Neural progenitor cell (in vitro differentiated cells): Measurements from ENCODE around the gene TMEM39A.

Experiments
- CTCF ChIP-seq: fragments of 200-600 bp; sonication (generic); IDR thresholded peaks from 2 replicates; pipeline ENCODE4 v1.5.1; 2017; ENCODE audit warnings: antibody characterized with exemption, mild to moderate bottlenecking
- EZH2 ChIP-seq: fragments of 200-600 bp; sonication (generic); IDR thresholded peaks from 2 replicates; pipeline ENCODE4 v1.6.1; 2017; ENCODE audit warnings: antibody characterized with exemption, mild to moderate bottlenecking, moderate library complexity
- EZH2phosphoT487 ChIP-seq: fragments of 200-600 bp; sonication (generic); IDR thresholded peaks from 2 replicates; pipeline ENCODE4 v1.6.1; 2017; ENCODE audit warnings: antibody characterized with exemption

- TF ChIP-seq CTCF: no peak
- TF ChIP-seq EZH2: no peak
- TF ChIP-seq EZH2phosphoT487: no peak
These were observed 20.2 kb downstream of the TMEM39A start for GRCh38 chr3:119443179-119443578.
